ENCODE data around the gene TSEN2.

Gene TSEN2

DNA sequence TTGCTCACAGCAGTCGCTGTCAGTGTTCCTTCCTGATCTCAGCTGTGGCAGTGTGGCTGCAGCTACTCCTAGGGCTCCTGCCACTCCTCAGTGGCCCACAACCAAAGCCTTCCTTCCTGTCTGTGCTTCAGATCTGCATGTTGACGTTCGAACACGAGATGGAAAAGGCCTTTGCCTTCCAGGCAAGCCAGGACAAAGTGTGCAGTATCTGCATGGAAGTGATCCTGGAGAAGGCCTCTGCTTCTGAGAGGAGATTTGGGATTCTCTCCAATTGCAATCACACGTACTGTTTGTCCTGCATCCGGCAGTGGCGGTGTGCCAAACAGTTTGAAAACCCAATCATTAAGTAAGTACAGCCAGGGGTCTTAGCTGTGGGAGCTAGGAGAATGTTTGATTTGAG lies 90.4 kb downstream of the TSEN2 start:
- TF ChIP-seq, protein P1, sequence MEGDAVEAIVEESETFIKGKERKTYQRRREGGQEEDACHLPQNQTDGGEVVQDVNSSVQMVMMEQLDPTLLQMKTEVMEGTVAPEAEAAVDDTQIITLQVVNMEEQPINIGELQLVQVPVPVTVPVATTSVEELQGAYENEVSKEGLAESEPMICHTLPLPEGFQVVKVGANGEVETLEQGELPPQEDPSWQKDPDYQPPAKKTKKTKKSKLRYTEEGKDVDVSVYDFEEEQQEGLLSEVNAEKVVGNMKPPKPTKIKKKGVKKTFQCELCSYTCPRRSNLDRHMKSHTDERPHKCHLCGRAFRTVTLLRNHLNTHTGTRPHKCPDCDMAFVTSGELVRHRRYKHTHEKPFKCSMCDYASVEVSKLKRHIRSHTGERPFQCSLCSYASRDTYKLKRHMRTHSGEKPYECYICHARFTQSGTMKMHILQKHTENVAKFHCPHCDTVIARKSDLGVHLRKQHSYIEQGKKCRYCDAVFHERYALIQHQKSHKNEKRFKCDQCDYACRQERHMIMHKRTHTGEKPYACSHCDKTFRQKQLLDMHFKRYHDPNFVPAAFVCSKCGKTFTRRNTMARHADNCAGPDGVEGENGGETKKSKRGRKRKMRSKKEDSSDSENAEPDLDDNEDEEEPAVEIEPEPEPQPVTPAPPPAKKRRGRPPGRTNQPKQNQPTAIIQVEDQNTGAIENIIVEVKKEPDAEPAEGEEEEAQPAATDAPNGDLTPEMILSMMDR (IDR thresholded peaks at IDR 0.05; ENCODE audit: insufficient read depth, missing control alignments): no peak
- FAIRE-seq: no peak
- DNase-seq (ENCODE audit: insufficient read length, low spot score): no peak

DNA sequence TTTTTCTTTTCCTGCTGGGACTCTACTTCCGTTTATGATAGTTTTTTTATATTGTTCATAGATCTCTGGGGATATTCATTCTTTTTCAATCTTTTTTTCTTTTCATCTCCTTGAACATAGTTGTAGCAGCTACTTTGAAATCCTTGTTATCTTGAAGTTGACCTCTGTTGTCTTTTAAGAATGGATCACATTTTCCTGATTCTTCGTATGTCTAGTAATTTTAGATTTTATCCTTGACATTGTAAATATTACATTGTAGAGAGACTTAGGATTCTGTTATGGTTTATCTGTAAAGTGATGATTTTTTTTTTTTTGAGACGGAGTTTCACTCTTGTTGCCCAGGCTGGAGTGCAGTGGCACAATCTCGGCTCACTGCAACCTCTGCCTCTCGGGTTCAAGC lies 93.1 kb downstream of the TSEN2 start:
- TF ChIP-seq, protein P1 (IDR thresholded peaks at IDR 0.05; ENCODE audit: insufficient read depth, missing control alignments): no peak
- DNase-seq (ENCODE audit: insufficient read length, low spot score) (no peak), FAIRE-seq (no peak)

- FAIRE-seq: no peak
- TF ChIP-seq, protein P1 (IDR thresholded peaks at IDR 0.05; ENCODE audit: insufficient read depth, missing control alignments): no peak
- DNase-seq (ENCODE audit: insufficient read length, low spot score): no peak
Observed at GRCh38 chr3:12578742-12579141, 94.5 kb downstream of the TSEN2 start.

GRCh38 chr3:12579456-12579855 lies 95.2 kb downstream of the TSEN2 start:
- TF ChIP-seq, protein P1 (IDR thresholded peaks at IDR 0.05; ENCODE audit: insufficient read depth, missing control alignments): no peak
- DNase-seq (ENCODE audit: insufficient read length, low spot score) (no peak), FAIRE-seq (no peak)

GRCh38 chr3:12579905-12580304 lies 95.6 kb downstream of the TSEN2 start:
- TF ChIP-seq, protein P1 (IDR thresholded peaks at IDR 0.05; ENCODE audit: insufficient read depth, missing control alignments): no peak
- DNase-seq (ENCODE audit: insufficient read length, low spot score): no peak
- no peak for FAIRE-seq

- DNase-seq (ENCODE audit: insufficient read length, low spot score): no peak
- no peak for FAIRE-seq
- TF ChIP-seq, protein P1 (IDR thresholded peaks at IDR 0.05; ENCODE audit: insufficient read depth, missing control alignments): no peak
Observed at GRCh38 chr3:12582730-12583129, 98.5 kb downstream of the TSEN2 start.
